Activated naive CD8-positive, alpha-beta T cell treated with anti-CD3 and anti-CD28 coated beads, Interleukin-2, amount 10 ng/mL, durations not matched to agents 7 days and 5 days (primary cell): ENCODE measurements around the gene UNC5A. TPM values are rescaled to one million over a fixed set of nuclear protein-coding genes. Genes with fewer than 3 reads are reported as not detected.
A peak's percentile ranks its signal among the peaks of the same experiment; 100 is the strongest.

Experiments
- ATAC-seq: fragments of 150-1000 bp; cut with Tn5 transposase; one replicate; pipeline ENCODE4 v1.10.0; 2021; ENCODE audit warnings: low read depth, moderate library complexity
- POLR2A ChIA-PET: fragments of 350-600 bp; sonication (Branson Sonifier 250); formaldehyde crosslinking; loops from one replicate; lab custom pipeline; 2021; ENCODE audit warnings: antibody characterized with exemption; lab: Charles Lee
- DNase-seq: peaks from one replicate; pipeline ENCODE4 v3.0.0; 2021
- H3K27ac Mint-ChIP-seq: one replicate; pipeline ENCODE4 v1.8.0; 2022; ENCODE audit warnings: mild to moderate bottlenecking, mixed read lengths
- H3K27me3 Mint-ChIP-seq: one replicate; pipeline ENCODE4 v1.8.0; 2022; ENCODE audit warnings: mild to moderate bottlenecking, moderate library complexity, mixed read lengths
- H3K36me3 Mint-ChIP-seq: one replicate; pipeline ENCODE4 v1.8.0; 2021; ENCODE audit warnings: mild to moderate bottlenecking, mixed read lengths
- H3K4me1 Mint-ChIP-seq: one replicate; pipeline ENCODE4 v1.8.0; 2021; ENCODE audit warnings: mixed read lengths
- H3K4me3 Mint-ChIP-seq: one replicate; pipeline ENCODE4 v1.8.0; 2022; ENCODE audit warnings: mild to moderate bottlenecking, moderate library complexity, mixed read lengths
- H3K9me3 Mint-ChIP-seq: one replicate; pipeline ENCODE4 v1.8.0; 2021; ENCODE audit warnings: mixed read lengths
- total RNA-seq, 2 experiments: library from RNA; stranded (reverse); gene quantifications; one replicate each; pipeline ENCODE4 v1.2.3, GENCODE V29; 2021

UNC5A gene
- total RNA-seq, 2 experiments from 2014 or later = not detected

DNA sequence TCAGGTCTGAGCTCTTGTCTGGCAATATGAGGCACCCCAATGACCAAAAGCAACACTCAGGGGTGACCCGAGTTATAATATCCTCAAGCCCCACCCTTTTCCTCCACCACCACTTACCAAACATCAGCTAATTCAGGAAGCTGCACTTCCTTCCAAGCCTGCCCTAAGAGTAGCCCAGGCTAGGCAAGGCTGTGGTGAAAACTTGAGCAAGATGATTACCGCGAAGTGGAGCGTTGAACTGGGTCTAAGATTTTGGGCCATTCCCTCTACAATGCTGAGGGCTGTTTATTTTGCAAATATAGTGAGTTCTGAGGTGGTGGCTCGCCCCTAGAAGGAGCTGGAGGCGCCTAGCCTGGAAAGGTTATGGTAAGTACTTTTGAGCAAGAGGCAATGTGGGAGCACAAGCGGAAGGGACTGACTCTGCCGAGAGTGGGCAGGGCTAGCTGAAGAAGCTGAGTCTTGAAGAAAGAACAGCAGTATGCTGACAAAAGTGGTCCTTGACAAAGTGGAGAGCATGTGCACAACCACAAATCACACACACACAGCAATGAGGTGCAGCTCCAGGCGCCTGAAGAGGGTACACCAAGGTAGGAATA, 89.0 kb downstream of the UNC5A start, which contains the start of gene HK3:
TSS of gene HK3 (minus strand) at position 51 of the 596 bp plus-strand sequence. CDS start 3,187 bp downstream, outside the sequence.
- H3K4me1 Mint-ChIP-seq = peaks cover 25% of the 10 kb centered on the region
- POLR2A ChIA-PET = no interaction called here
- H3K4me3 Mint-ChIP-seq = peak within 1 kb of the TSS; percentile 38
- peaks cover 5% of the 10 kb centered on the region for H3K36me3 Mint-ChIP-seq
- DNase-seq = no peak
- peak; percentile 66 for ATAC-seq
- no peaks in the 10 kb centered on the region for H3K27me3 Mint-ChIP-seq
- H3K9me3 Mint-ChIP-seq = no peaks in the 10 kb centered on the region
- H3K27ac Mint-ChIP-seq = peak within 1 kb of the TSS; percentile 46

- ATAC-seq (no peak), DNase-seq (no peak)
- POLR2A ChIA-PET = no interaction called here
- peaks cover 8% of the 10 kb centered on the region for H3K36me3 Mint-ChIP-seq
- no peak overlapping the region for H3K4me3 Mint-ChIP-seq
- H3K27ac Mint-ChIP-seq = no peak overlapping the region
- peaks cover 25% of the 10 kb centered on the region for H3K4me1 Mint-ChIP-seq
- no peaks in the 10 kb centered on the region for H3K9me3 Mint-ChIP-seq
- H3K27me3 Mint-ChIP-seq = no peaks in the 10 kb centered on the region
These were observed 89.8 kb downstream of the UNC5A start for GRCh38 chr5:176899946-176900779.

DNA sequence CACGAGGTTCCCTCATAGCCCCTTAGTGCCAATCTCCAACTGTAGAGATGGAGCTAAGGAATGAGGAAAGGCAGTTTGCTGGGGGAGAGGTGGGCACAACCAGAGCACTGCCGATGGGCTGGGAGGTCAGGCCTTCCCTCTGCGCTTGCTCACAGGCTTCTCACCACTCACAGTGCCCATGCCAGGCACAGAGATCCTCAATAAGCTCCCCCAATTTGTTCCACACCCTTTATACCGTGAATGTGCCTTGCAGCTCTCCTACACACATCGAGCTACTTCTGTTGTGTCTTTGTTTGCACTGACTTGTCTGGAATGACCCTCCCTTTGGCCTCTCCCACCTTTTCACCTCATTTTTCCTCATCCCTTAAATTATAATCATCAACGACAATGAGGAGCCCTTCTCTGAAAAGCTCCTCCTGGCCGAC, 90.4 kb downstream of the UNC5A start:
- Mint-ChIP-seq H3K36me3 (peaks cover 13% of the 10 kb centered on the region), H3K9me3 (no peaks in the 10 kb centered on the region), H3K4me1 (peaks cover 20% of the 10 kb centered on the region), H3K27ac (no peak overlapping the region), H3K27me3 (no peaks in the 10 kb centered on the region), H3K4me3 (no peak overlapping the region)
- ATAC-seq = no peak
- POLR2A ChIA-PET = no interaction called here
- no peak for DNase-seq

- H3K36me3 Mint-ChIP-seq = peaks cover 16% of the 10 kb centered on the region
- POLR2A ChIA-PET = no interaction called here
- no peaks in the 10 kb centered on the region for H3K9me3 Mint-ChIP-seq
- no peak for ATAC-seq
- peak overlapping the region; percentile 74 for H3K27ac Mint-ChIP-seq
- H3K4me1 Mint-ChIP-seq = peaks cover 16% of the 10 kb centered on the region
- H3K27me3 Mint-ChIP-seq = no peaks in the 10 kb centered on the region
- no peak overlapping the region for H3K4me3 Mint-ChIP-seq
- DNase-seq = no peak
These were observed 91.1 kb downstream of the UNC5A start for GRCh38 chr5:176901260-176902101.

DNA sequence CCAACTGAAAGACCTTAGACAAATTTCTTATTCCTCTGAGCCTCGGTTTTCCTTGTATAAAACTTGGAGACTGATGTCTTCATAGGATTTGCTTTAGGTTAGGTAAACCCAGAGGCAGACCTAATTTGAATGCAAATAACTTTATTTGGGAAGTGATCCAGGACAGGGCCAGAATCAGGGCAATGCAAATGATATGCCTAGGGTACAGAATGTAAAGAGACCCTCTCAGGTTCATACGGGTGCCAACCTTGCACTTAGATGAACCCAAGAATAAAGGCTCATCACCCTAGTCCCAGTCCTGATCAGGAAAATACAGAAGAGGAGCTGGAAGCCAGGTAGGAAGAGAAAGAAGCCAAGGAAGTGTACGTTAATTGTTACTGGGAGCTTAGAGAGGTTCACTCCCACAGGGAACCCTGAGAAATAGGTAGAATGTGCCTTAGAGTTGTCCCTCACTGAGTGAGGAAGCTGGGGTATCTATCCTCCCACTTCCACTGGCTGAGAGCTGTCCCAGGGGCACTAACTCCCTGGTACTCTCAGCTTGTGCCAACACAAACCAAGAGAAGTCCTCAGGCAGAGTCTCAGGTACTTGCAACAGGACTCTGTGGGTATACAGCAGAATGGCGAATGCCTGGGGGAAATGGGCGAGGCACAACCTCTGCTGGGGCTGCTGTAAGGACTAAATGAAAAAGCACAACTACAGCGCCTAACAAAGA, 91.9 kb downstream of the UNC5A start:
- no peaks in the 10 kb centered on the region for H3K9me3 Mint-ChIP-seq
- H3K27me3 Mint-ChIP-seq = no peaks in the 10 kb centered on the region
- DNase-seq (no peak), ATAC-seq (no peak)
- POLR2A ChIA-PET = no interaction called here
- peaks cover 18% of the 10 kb centered on the region for H3K36me3 Mint-ChIP-seq
- H3K4me3 Mint-ChIP-seq = no peak overlapping the region
- peaks cover 16% of the 10 kb centered on the region for H3K4me1 Mint-ChIP-seq
- peak overlapping the region; percentile 24 for H3K27ac Mint-ChIP-seq

GRCh38 chr5:176902911-176903664, 92.7 kb downstream of the UNC5A start:
- ATAC-seq = no peak
- Mint-ChIP-seq H3K27ac (no peak overlapping the region), H3K4me3 (no peak overlapping the region), H3K4me1 (peaks cover 12% of the 10 kb centered on the region), H3K36me3 (peaks cover 18% of the 10 kb centered on the region), H3K27me3 (no peaks in the 10 kb centered on the region), H3K9me3 (no peaks in the 10 kb centered on the region)
- DNase-seq = no peak
- POLR2A ChIA-PET = no interaction called here

GRCh38 chr5:176904276-176904675, 93.9 kb downstream of the UNC5A start:
- no peak overlapping the region for H3K4me3 Mint-ChIP-seq
- peaks cover 22% of the 10 kb centered on the region for H3K36me3 Mint-ChIP-seq
- H3K27ac Mint-ChIP-seq = no peak overlapping the region
- DNase-seq (no peak), ATAC-seq (no peak)
- H3K4me1 Mint-ChIP-seq = peaks cover 9% of the 10 kb centered on the region
- H3K9me3 Mint-ChIP-seq = no peaks in the 10 kb centered on the region
- H3K27me3 Mint-ChIP-seq = no peaks in the 10 kb centered on the region
- POLR2A ChIA-PET = no interaction called here

DNA sequence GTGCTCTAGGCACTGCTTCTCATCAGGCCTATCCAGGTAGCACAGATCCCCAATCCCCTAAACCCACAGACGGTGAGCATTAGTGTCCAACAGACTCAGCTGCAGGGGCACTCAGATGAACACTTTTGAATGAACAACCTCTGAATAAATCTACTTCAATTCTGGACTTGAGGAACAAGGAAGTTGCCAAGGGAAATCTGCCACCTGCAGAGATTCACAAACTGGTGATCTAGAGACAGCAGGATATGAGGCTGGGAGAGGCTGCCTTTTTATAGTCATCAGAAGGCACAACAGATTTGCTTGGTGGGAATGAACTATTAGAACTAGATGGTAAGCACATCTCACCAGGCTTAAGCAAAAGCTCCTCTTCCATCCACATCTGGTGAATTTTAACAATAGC, 95.8 kb downstream of the UNC5A start:
- Mint-ChIP-seq H3K4me1 (no peaks in the 10 kb centered on the region), H3K36me3 (peaks cover 23% of the 10 kb centered on the region), H3K4me3 (no peak overlapping the region), H3K9me3 (no peaks in the 10 kb centered on the region), H3K27ac (no peak overlapping the region), H3K27me3 (no peaks in the 10 kb centered on the region)
- POLR2A ChIA-PET = no interaction called here
- no peak for DNase-seq
- no peak for ATAC-seq

- DNase-seq = no peak
- no peak for ATAC-seq
- Mint-ChIP-seq H3K27me3 (no peaks in the 10 kb centered on the region), H3K4me3 (no peak overlapping the region), H3K27ac (no peak overlapping the region), H3K9me3 (no peaks in the 10 kb centered on the region), H3K36me3 (peaks cover 22% of the 10 kb centered on the region), H3K4me1 (no peaks in the 10 kb centered on the region)
- POLR2A ChIA-PET = no interaction called here
These were observed 96.4 kb downstream of the UNC5A start for GRCh38 chr5:176906796-176907195.

GRCh38 chr5:176908675-176909368, 98.5 kb downstream of the UNC5A start:
- POLR2A ChIA-PET = no interaction called here
- ATAC-seq = no peak
- peaks cover 24% of the 10 kb centered on the region for H3K36me3 Mint-ChIP-seq

DNA sequence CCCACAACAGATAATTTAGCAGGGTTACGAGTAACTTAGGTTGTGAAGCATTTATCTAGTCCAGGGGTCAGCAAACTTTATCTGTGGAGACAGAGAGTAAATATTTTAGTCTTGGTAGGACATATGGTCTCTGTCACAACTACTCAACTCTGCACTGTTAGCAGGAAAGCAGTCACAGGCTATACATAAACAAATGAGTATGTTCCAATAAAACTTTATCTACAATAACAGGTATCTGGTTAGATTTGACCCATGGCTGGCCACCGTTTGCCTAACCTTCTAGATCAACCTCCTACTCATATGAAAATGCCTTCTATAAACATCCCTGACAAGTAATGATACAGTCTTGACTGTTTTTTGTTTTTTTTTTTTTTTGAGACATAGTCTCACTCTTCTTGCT, 101.8 kb downstream of the UNC5A start:
- H3K4me3 Mint-ChIP-seq = no peak overlapping the region

More at GRCh38 chr5:176908675-176909368, 98.5 kb downstream of the UNC5A start:
- Mint-ChIP-seq H3K27ac (no peak overlapping the region), H3K4me3 (no peak overlapping the region), H3K27me3 (no peaks in the 10 kb centered on the region), H3K4me1 (no peaks in the 10 kb centered on the region), H3K9me3 (no peaks in the 10 kb centered on the region)
- no peak for DNase-seq

GRCh38 chr5:176915906-176916305, 105.5 kb downstream of the UNC5A start:
- Mint-ChIP-seq H3K9me3 (no peaks in the 10 kb centered on the region), H3K36me3 (peaks cover 18% of the 10 kb centered on the region), H3K27ac (no peak overlapping the region), H3K4me1 (peaks cover 8% of the 10 kb centered on the region), H3K27me3 (no peaks in the 10 kb centered on the region), H3K4me3 (no peak overlapping the region)
- POLR2A ChIA-PET = no interaction called here
- ATAC-seq (no peak), DNase-seq (no peak)

More for the DNA sequence above, 101.8 kb downstream of the UNC5A start:
- POLR2A ChIA-PET = no interaction called here
- peaks cover 4% of the 10 kb centered on the region for H3K4me1 Mint-ChIP-seq
- no peak for DNase-seq
- H3K27me3 Mint-ChIP-seq = no peaks in the 10 kb centered on the region
- ATAC-seq = no peak
- no peak overlapping the region for H3K27ac Mint-ChIP-seq
- no peaks in the 10 kb centered on the region for H3K9me3 Mint-ChIP-seq
- peaks cover 12% of the 10 kb centered on the region for H3K36me3 Mint-ChIP-seq
